A549 (cell line): ENCODE data around the gene CCDC7.

Experiments
- CTCF ChIP-seq: fragments of >200 bp; sonication (Bioruptor Twin); formaldehyde crosslinking; IDR thresholded peaks from 3 replicates; pipeline ENCODE4 v1.5.1; 2016
- POLR2AphosphoS2 ChIP-seq: conservative IDR thresholded peaks from 2 replicates; pipeline ENCODE4 v1.6.1; 2012; ENCODE audit warnings: low read length, improper control_type of control experiment, inconsistent platforms
- RNF2 ChIP-seq: fragments of 200-600 bp; sonication (generic); IDR thresholded peaks from 2 replicates; pipeline ENCODE4 v1.6.1; 2016; ENCODE audit warnings: low read depth, mild to moderate bottlenecking, antibody characterized with exemption, moderate library complexity, borderline replicate concordance

GRCh38 chr10:32540691-32541470 lies 94.9 kb downstream of the CCDC7 start:
- TF ChIP-seq CTCF (no peak), POLR2AphosphoS2 (no peak), RNF2 (no peak)
